WTC11 (cell line): ENCODE data around the gene KY. TPM values are rescaled to one million over a fixed set of nuclear protein-coding genes. Genes with fewer than 3 reads are reported as not detected.

Experiments used
- ATAC-seq: fragments of 200-7000 bp; cut with Tn5 transposase; 2 replicates; pipeline ENCODE4 v1.10.0; 2021; ENCODE audit warnings: mild to moderate bottlenecking, moderate library complexity
- CTCF ChIA-PET: fragments of 300-600 bp; sonication (Branson Sonifier 250); formaldehyde crosslinking; loops from one replicate; lab custom pipeline; 2021; ENCODE audit warnings: antibody characterized with exemption; lab: Charles Lee
- POLR2A ChIA-PET: fragments of 350-600 bp; sonication (Branson Sonifier 250); formaldehyde crosslinking; loops from one replicate; lab custom pipeline; 2021; ENCODE audit warnings: antibody characterized with exemption; lab: Charles Lee
- DNase-seq: peaks from one replicate; pipeline ENCODE4 v3.0.0; 2021; ENCODE audit warnings: low spot score
- H3K27ac Mint-ChIP-seq: 2 replicates; pipeline ENCODE4 v1.8.0; 2021; ENCODE audit warnings: mixed read lengths
- H3K27me3 Mint-ChIP-seq: 2 replicates; pipeline ENCODE4 v1.8.0; 2021; ENCODE audit warnings: low read depth, mild to moderate bottlenecking, moderate library complexity, mixed read lengths
- H3K36me3 Mint-ChIP-seq: 2 replicates; pipeline ENCODE4 v1.8.0; 2021; ENCODE audit warnings: mixed read lengths
- H3K4me1 Mint-ChIP-seq: 2 replicates; pipeline ENCODE4 v1.8.0; 2022; ENCODE audit warnings: mixed read lengths
- H3K4me3 Mint-ChIP-seq: 2 replicates; pipeline ENCODE4 v1.8.0; 2021; ENCODE audit warnings: mild to moderate bottlenecking, moderate library complexity, mixed read lengths
- H3K9me3 Mint-ChIP-seq: 2 replicates; pipeline ENCODE4 v1.8.0; 2021; ENCODE audit warnings: mixed read lengths
- AFF4 ChIP-seq: sonication (generic); formaldehyde crosslinking; IDR thresholded peaks from 2 replicates; pipeline ENCODE4 v1.8.1; 2023; ENCODE audit warnings: mild to moderate bottlenecking, missing genetic modification reagents, borderline replicate concordance
- ELF4 ChIP-seq: sonication (generic); formaldehyde crosslinking; IDR thresholded peaks from 2 replicates; pipeline ENCODE4 v1.8.1; 2022; ENCODE audit warnings: low read depth, mild to moderate bottlenecking, moderate library complexity, missing genetic modification reagents
- ERG ChIP-seq: fragments of 250-450 bp; sonication (Bioruptor Pico); IDR thresholded peaks from 2 replicates; pipeline ENCODE4 v1.8.0; 2021; ENCODE audit warnings: mild to moderate bottlenecking
- ESRRA ChIP-seq: sonication (generic); formaldehyde crosslinking; IDR thresholded peaks from 2 replicates; pipeline ENCODE4 v1.8.1; 2022; ENCODE audit warnings: mild to moderate bottlenecking, missing genetic modification reagents, borderline replicate concordance
- FOXJ3 ChIP-seq: sonication (generic); formaldehyde crosslinking; IDR thresholded peaks from 2 replicates; pipeline ENCODE4 v1.9.0; 2021; ENCODE audit warnings: missing genetic modification reagents, mild to moderate bottlenecking, borderline replicate concordance
- FOXK1 ChIP-seq: sonication (generic); formaldehyde crosslinking; IDR thresholded peaks from 2 replicates; pipeline ENCODE4 v1.8.0; 2022; ENCODE audit warnings: mild to moderate bottlenecking, moderate library complexity, missing genetic modification reagents
- FOXP1 ChIP-seq: sonication (generic); formaldehyde crosslinking; IDR thresholded peaks from 2 replicates; pipeline ENCODE4 v1.8.0; 2022; ENCODE audit warnings: missing genetic modification reagents, mild to moderate bottlenecking, moderate library complexity, borderline replicate concordance
- MXD4 ChIP-seq: fragments of 250-450 bp; sonication (Bioruptor Pico); IDR thresholded peaks from 2 replicates; pipeline ENCODE4 v1.8.0; 2021; ENCODE audit warnings: mild to moderate bottlenecking, moderate library complexity, borderline replicate concordance
- PRRX2 ChIP-seq: fragments of 250-450 bp; sonication (Bioruptor Pico); IDR thresholded peaks from 2 replicates; pipeline ENCODE4 v1.8.0; 2021; ENCODE audit warnings: mild to moderate bottlenecking
- RELA ChIP-seq: sonication (generic); formaldehyde crosslinking; IDR thresholded peaks from 2 replicates; pipeline ENCODE4 v1.8.1; 2022; ENCODE audit warnings: missing genetic modification reagents, mild to moderate bottlenecking, borderline replicate concordance
- RORB ChIP-seq: fragments of 250-450 bp; sonication (Bioruptor Pico); IDR thresholded peaks from 2 replicates; pipeline ENCODE4 v1.9.0; 2021; ENCODE audit warnings: mild to moderate bottlenecking
- TEAD1 ChIP-seq: sonication (generic); formaldehyde crosslinking; IDR thresholded peaks from 2 replicates; pipeline ENCODE4 v1.8.0; 2022; ENCODE audit warnings: mild to moderate bottlenecking, missing genetic modification reagents
- USF2 ChIP-seq: sonication (generic); formaldehyde crosslinking; IDR thresholded peaks from 2 replicates; pipeline ENCODE4 v1.8.1; 2023; ENCODE audit warnings: mild to moderate bottlenecking, missing genetic modification reagents, moderate library complexity
- ZNF121 ChIP-seq: sonication (generic); formaldehyde crosslinking; IDR thresholded peaks from 2 replicates; pipeline ENCODE4 v1.8.0; 2023; ENCODE audit warnings: missing genetic modification reagents
- ZNF317 ChIP-seq: sonication (generic); formaldehyde crosslinking; IDR thresholded peaks from 2 replicates; pipeline ENCODE4 v1.8.1; 2023; ENCODE audit warnings: low read depth, mild to moderate bottlenecking, moderate library complexity, missing genetic modification reagents, borderline replicate concordance
- ZNF423 ChIP-seq: fragments of 250-450 bp; sonication (Bioruptor Pico); IDR thresholded peaks from 2 replicates; pipeline ENCODE4 v2.1.2; 2022; ENCODE audit warnings: mild to moderate bottlenecking, moderate library complexity
- ZSCAN18 ChIP-seq: fragments of 250-450 bp; sonication (Bioruptor Pico); IDR thresholded peaks from 2 replicates; pipeline ENCODE4 v2.1.2; 2022; ENCODE audit warnings: mild to moderate bottlenecking, moderate library complexity
- total RNA-seq: library from RNA; stranded (reverse); gene quantifications from 3 replicates; pipeline ENCODE4 v1.2.3, GENCODE V29; 2021
- TF ChIP-seq, protein P1 (sequence below): sonication (generic); formaldehyde crosslinking; IDR thresholded peaks from 2 replicates; pipeline ENCODE4 v1.8.1; 2022; ENCODE audit warnings: mild to moderate bottlenecking, missing genetic modification reagents, moderate library complexity, borderline replicate concordance
- TF ChIP-seq, protein P2 (sequence below): sonication (generic); formaldehyde crosslinking; IDR thresholded peaks from 2 replicates; pipeline ENCODE4 v1.8.1; 2022; ENCODE audit warnings: low read depth, mild to moderate bottlenecking, moderate library complexity, missing genetic modification reagents, borderline replicate concordance

The KY gene
- total RNA-seq, 1 experiment from 2014 or later, result not detected

DNA sequence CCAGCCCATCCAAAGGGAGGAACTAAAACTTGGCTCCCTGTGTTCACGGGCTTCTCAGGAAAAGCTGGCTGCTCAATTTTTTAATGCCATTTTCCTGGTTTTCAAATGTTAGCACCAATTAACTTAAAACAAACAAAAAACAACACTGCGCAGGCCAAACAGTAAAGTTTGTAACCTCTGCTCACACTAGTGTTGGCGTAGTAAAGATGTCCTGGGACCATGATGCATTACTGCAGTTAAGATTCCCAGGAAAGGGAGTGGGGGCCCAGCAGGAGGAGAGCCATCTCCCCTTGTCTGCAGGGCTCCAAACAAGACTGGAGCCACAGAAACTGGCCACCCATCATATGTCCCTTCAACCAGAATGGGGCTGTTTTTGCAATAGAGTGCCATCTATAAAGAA, 74.0 kb downstream of the KY start (continued):
- TF ChIP-seq AFF4 (no peak), FOXJ3 (CRISPR knock-in tag) (no peak), FOXK1 (CRISPR knock-in tag) (no peak)
- TF ChIP-seq, protein P1, sequence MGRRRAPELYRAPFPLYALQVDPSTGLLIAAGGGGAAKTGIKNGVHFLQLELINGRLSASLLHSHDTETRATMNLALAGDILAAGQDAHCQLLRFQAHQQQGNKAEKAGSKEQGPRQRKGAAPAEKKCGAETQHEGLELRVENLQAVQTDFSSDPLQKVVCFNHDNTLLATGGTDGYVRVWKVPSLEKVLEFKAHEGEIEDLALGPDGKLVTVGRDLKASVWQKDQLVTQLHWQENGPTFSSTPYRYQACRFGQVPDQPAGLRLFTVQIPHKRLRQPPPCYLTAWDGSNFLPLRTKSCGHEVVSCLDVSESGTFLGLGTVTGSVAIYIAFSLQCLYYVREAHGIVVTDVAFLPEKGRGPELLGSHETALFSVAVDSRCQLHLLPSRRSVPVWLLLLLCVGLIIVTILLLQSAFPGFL (CRISPR knock-in tag), result no peak

DNA sequence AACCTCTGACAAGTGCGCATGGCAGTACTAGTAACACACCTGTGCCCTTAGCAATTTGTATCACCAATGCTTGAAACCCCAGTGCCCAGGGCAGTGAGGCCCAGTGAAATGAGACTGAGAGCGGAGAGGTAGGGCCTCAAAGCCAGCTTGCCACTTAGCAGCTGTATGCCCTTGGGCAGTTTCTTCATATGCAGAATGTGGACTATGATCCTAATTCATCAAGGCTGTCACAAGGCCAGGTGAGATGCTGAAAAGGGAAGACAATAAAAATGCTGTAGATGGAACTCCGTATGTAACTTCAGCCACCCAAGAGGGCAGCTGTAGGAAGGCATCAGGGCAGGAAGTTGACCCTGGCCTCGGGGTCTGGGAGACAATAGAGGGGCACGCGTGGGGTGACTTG, 74.4 kb downstream of the KY start:
- H3K27me3 Mint-ChIP-seq, result no peaks in the 10 kb centered on the region; the same call in 1 of the 2 replicates
- no peak overlapping the region for H3K27ac Mint-ChIP-seq
- DNase-seq, result no peak
- peaks cover 9% of the 10 kb centered on the region; the same call in 1 of the 2 replicates for H3K36me3 Mint-ChIP-seq
- no peak for ATAC-seq
- CTCF ChIA-PET, result no interaction called here
- H3K4me3 Mint-ChIP-seq, result no peak overlapping the region
- peaks cover 32% of the 10 kb centered on the region for H3K9me3 Mint-ChIP-seq
- POLR2A ChIA-PET, result interaction anchor here (0.7 kb wide), 1 partner anchor 179 kb away, joined by 7 read pairs; no protein-coding TSS in a partner anchor
- H3K4me1 Mint-ChIP-seq, result peaks cover 5% of the 10 kb centered on the region
- TF ChIP-seq ZNF121 (CRISPR knock-in tag), result no peak
- TF ChIP-seq TEAD1 (CRISPR knock-in tag), result no peak
- no peak for TF ChIP-seq MXD4
- no peak for TF ChIP-seq ESRRA
- TF ChIP-seq ZNF317 (CRISPR knock-in tag), result no peak
- TF ChIP-seq ELF4 (CRISPR knock-in tag), result no peak
- TF ChIP-seq AFF4, result no peak
- no peak for TF ChIP-seq USF2 (CRISPR knock-in tag)
- TF ChIP-seq ZSCAN18 (CRISPR knock-in tag), result no peak
- no peak for TF ChIP-seq RELA
- no peak for TF ChIP-seq ERG (CRISPR knock-in tag)
- no peak for TF ChIP-seq ZNF423 (CRISPR knock-in tag)
- TF ChIP-seq FOXP1 (CRISPR knock-in tag), result no peak
- TF ChIP-seq, protein P2, sequence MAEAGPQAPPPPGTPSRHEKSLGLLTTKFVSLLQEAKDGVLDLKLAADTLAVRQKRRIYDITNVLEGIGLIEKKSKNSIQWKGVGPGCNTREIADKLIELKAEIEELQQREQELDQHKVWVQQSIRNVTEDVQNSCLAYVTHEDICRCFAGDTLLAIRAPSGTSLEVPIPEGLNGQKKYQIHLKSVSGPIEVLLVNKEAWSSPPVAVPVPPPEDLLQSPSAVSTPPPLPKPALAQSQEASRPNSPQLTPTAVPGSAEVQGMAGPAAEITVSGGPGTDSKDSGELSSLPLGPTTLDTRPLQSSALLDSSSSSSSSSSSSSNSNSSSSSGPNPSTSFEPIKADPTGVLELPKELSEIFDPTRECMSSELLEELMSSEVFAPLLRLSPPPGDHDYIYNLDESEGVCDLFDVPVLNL, result no peak
- no peak for TF ChIP-seq RORB
- no peak for TF ChIP-seq PRRX2 (CRISPR knock-in tag)
